Peyer's patch (tissue), 4 donors: ENCODE results near the gene GID8. TPM values are rescaled to one million over a fixed set of nuclear protein-coding genes. Genes with fewer than 3 reads are reported as not detected.

Experiments
- DNase-seq, 3 donors: peaks; one replicate each; pipeline ENCODE4 v3.0.0-alpha.2; 2017 to 2019
- H3K27ac ChIP-seq, 4 donors: fragments of 200-600 bp; sonication (generic); one replicate each; pipeline ENCODE4 v1.5.1; 2016 to 2019
- H3K27me3 ChIP-seq, 2 donors: fragments of 200-600 bp; sonication (generic); one replicate each; pipeline ENCODE4 v1.5.1; 2019
- H3K36me3 ChIP-seq, 3 donors: fragments of 200-600 bp; sonication (generic); one replicate each; pipeline ENCODE4 v1.5.1; 2016 to 2019
- H3K4me1 ChIP-seq, 4 donors: fragments of 200-600 bp; sonication (generic); one replicate each; pipeline ENCODE4 v1.5.1; 2016 to 2019
- H3K4me3 ChIP-seq, 4 donors: fragments of 200-600 bp; sonication (generic); 1 replicate in 3 of 4; 2 replicates in 1 of 4; pipeline ENCODE4 v1.5.1; 2016 to 2019; ENCODE audit warnings: mild to moderate bottlenecking in 1 of 4
- H3K9me3 ChIP-seq, 4 donors: fragments of 200-600 bp; sonication (generic); one replicate each; pipeline ENCODE4 v1.5.1; 2016 to 2019; ENCODE audit warnings: mild to moderate bottlenecking in 1 of 4
- POLR2A ChIP-seq, 2 donors: fragments of 450-650 bp; IDR thresholded peaks; one replicate each; pipeline ENCODE4 v1.5.1; 2017; ENCODE audit warnings: antibody characterized with exemption in 2 of 2, mild to moderate bottlenecking in 2 of 2, moderate library complexity in 2 of 2
- total RNA-seq, 4 donors: library from RNA; depleted of rRNA; stranded (reverse); fragments of >200 nt; gene quantifications; one replicate each; pipeline ENCODE4 v1.1.0, GENCODE V29; 2016
- TF ChIP-seq, protein P1 (sequence below), 6 experiments: fragments of 450-650 bp in 4 of 6; fragments of 200-600 bp in 2 of 6; sonication (generic) in 1 of 6; IDR thresholded peaks; one replicate each; pipeline ENCODE4 v1.5.1; 2017 to 2019; ENCODE audit warnings: antibody characterized with exemption in 6 of 6, mild to moderate bottlenecking in 3 of 6, moderate library complexity in 1 of 6

The GID8 gene
- total RNA-seq, 4 donors from 2014 or later, result 22.3 to 26.5 (median 24.0) TPM

DNA sequence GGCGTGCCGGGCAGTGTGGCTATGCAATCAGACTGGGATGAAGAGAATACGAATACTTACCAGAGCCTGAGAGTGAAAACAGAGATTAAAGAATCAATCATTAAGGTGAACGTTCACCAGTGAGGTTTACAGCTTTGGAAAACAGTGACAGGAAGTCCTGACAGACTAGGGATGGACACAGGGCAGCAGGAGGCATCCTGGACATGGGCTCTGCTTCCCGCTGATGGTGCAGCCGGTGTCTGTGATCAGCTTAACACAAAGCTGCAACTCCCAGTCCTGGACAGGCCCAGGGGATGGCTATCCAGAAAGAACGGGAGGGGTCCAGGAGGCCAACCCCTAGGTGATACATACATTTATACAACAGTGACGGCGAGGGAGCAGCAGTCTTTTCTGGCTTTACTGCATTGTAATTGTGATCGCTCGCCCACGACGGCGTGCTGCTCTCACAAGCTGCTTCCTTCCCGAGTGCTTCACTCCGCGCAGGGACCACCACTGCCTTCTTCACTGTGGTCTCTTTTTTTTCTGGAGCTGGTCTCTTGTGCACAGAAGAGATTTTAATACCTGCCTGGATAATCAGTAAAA lies 32.3 kb upstream of the GID8 start:
- no peak for DNase-seq
- peaks cover 0 to 85% (median 0%) of the 10 kb centered on the region in 3 donors for H3K36me3 ChIP-seq
- no peak overlapping the region for H3K27ac ChIP-seq
- no peaks in the 10 kb centered on the region for H3K27me3 ChIP-seq
- no peak overlapping the region for H3K4me3 ChIP-seq
- TF ChIP-seq POLR2A (IDR thresholded peaks at IDR 0.05), result no peak
- TF ChIP-seq, protein P1, sequence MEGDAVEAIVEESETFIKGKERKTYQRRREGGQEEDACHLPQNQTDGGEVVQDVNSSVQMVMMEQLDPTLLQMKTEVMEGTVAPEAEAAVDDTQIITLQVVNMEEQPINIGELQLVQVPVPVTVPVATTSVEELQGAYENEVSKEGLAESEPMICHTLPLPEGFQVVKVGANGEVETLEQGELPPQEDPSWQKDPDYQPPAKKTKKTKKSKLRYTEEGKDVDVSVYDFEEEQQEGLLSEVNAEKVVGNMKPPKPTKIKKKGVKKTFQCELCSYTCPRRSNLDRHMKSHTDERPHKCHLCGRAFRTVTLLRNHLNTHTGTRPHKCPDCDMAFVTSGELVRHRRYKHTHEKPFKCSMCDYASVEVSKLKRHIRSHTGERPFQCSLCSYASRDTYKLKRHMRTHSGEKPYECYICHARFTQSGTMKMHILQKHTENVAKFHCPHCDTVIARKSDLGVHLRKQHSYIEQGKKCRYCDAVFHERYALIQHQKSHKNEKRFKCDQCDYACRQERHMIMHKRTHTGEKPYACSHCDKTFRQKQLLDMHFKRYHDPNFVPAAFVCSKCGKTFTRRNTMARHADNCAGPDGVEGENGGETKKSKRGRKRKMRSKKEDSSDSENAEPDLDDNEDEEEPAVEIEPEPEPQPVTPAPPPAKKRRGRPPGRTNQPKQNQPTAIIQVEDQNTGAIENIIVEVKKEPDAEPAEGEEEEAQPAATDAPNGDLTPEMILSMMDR (IDR thresholded peaks at IDR 0.05), result no peak
- peaks cover 0 to 2% (median 0%) of the 10 kb centered on the region in 4 donors for H3K4me1 ChIP-seq
- H3K9me3 ChIP-seq, result no peaks in the 10 kb centered on the region

DNA sequence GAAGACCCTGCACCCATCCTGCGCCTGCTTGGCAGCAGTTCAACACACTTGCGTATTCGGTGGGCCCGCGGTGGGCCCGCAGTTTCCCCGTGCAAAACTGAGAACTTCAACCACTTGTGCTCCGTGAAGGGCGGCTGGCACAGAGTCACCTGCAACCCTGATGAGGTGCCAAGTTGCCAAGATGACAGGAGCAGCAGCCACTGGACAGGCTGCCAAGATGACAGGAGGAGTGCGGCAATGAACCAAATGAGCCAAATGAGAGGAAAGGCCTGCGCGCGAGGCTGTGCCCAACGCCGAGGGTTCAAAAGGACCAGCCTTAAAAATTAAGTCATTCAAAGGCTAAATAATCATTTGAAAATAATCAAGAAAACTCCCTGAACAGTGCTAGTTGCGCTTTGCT lies 31.7 kb upstream of the GID8 start:
- H3K36me3 ChIP-seq, result peaks cover 0 to 91% (median 0%) of the 10 kb centered on the region in 3 donors
- H3K4me1 ChIP-seq, result no peaks in the 10 kb centered on the region
- no peaks in the 10 kb centered on the region for H3K9me3 ChIP-seq
- TF ChIP-seq, protein P1 (IDR thresholded peaks at IDR 0.05), result no peak
- no peak for TF ChIP-seq POLR2A (IDR thresholded peaks at IDR 0.05)
- no peaks in the 10 kb centered on the region for H3K27me3 ChIP-seq
- H3K4me3 ChIP-seq, result no peak overlapping the region
- DNase-seq, result no peak
- no peak overlapping the region for H3K27ac ChIP-seq

DNA sequence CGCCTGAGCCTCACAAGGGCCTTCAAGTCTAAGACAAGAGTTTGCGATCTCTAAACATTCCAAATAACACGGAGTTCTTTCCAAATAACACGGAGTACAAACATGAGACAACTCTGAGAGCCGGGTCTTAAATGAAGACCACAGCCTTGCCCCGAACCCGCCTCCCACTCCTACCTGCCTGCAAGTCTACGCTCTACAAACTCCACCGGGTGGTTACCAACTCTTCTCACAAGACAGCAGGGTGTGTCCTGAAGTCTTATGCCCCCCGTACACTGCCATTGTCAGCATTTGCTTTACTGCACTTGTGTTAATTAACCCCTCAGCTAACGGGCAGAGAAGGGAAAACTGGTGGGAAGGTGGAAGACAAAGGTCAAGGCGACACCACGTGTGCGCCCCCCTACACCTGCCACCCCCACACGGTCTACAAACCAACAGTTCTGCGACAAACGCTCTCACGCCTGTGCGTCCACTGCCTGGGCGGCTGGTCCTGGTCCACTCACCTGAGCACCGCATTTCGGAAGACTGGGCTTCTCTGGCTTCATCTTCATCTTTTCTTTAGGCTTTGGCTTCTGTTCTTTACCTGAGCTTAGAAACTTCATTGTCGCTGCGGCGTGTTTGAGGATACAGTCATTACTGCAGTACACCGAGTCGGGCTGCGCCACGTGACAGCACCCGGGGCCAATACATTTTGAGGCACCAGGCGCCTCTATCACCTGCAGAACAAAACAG lies 31.1 kb upstream of the GID8 start:
- Histone ChIP-seq H3K27me3 (no peaks in the 10 kb centered on the region), H3K9me3 (no peaks in the 10 kb centered on the region), H3K4me1 (no peaks in the 10 kb centered on the region), H3K27ac (no peak overlapping the region), H3K36me3 (peaks cover 0 to 96% (median 0%) of the 10 kb centered on the region in 3 donors), H3K4me3 (no peak overlapping the region)
- DNase-seq, result no peak
- no peak for TF ChIP-seq POLR2A (IDR thresholded peaks at IDR 0.05)
- TF ChIP-seq, protein P1 (IDR thresholded peaks at IDR 0.05), result no peak

DNA sequence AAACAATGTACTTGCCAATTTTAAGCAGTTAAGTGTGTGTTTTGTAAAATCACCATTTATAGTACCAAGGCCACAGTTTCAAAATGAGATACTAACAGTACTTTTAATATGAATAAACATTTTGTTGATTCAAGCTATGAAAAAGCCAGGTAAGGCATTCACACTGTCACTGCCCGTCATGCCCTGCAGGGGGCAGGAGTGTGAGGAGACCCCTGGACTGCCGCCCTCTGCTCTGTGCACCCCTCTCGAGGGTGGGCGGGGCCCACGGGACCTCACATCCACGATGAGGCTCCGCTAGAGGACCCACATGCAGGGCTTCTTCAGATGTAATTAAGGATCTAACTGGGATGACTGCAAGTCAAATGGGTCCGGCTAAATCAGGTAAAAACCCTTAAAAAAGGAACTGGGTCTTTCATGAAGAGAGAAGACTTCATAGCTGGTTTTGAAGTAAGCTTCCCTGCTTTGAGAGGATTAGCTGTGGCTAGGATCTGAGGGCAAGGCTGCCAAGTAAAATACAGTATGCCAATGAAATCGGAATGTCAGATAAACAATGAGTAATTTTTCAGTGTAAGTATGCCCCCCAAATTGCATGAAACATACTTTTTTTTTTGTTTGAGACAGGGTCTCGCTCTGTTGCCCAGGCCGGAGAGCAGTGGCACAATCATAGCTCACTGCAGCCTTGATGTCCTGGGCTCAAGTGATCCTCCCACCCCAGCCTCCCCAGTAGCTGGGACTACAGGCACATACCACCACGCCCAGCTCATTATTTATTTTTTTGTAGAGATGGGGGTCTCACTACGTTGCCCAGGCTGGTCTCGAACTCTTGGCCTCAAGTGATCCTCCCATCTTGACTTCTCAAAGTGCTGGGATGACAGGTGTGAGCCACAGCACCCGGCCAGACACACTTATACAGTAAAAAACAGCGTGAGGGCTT lies 30.3 kb upstream of the GID8 start:
- no peak overlapping the region for H3K4me3 ChIP-seq
- H3K27ac ChIP-seq, result no peak overlapping the region
- no peak for DNase-seq
- no peaks in the 10 kb centered on the region for H3K9me3 ChIP-seq
- peaks cover 0 to 99% (median 0%) of the 10 kb centered on the region in 3 donors for H3K36me3 ChIP-seq
- H3K27me3 ChIP-seq, result no peaks in the 10 kb centered on the region
- no peak for TF ChIP-seq POLR2A (IDR thresholded peaks at IDR 0.05)
- TF ChIP-seq, protein P1 (IDR thresholded peaks at IDR 0.05), result peak in 5 of 6 experiments; percentile 18 to 38 (median 33)
- no peaks in the 10 kb centered on the region for H3K4me1 ChIP-seq

DNA sequence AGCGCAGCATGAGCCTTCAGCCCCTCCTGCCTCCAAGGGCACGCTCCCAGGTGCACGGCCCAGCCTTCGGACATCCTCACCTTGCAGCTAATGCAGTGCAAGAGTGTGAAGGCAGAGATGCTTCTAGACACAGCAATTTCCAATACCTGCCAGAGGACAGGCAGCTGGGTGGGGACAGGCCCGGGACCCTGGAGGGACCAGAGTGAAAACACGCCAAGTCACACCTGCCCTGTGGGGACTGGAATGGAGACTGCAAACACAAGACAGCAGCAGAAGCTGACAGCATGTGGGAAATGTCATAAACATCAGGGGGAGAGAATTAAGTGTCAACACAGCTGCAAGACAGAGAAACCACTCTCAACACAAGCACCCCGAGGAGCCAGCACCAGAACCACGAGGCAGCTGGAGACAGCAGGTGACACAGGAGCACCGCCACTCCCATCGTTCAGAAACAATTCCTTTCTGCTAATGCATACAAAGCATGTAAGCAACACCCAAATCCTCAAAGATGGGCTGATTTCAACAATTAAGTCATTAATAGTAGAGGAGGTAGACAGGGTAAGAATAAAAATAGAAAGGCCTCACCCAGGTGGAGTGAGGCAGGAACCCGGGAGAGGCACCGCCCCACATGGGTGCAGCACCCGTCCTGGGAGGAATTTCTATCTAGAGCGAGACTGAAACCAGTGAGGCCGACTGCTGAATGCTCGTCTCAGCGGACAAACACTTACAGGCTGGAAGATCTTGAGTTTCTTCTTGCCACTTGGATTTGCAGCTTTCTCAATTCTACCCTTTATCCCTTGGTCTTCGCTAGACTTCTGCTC lies 28.8 kb upstream of the GID8 start:
- H3K36me3 ChIP-seq, result peaks cover 0 to 91% (median 0%) of the 10 kb centered on the region in 3 donors
- H3K4me3 ChIP-seq, result no peak overlapping the region
- no peaks in the 10 kb centered on the region for H3K27me3 ChIP-seq
- no peaks in the 10 kb centered on the region for H3K9me3 ChIP-seq
- no peak overlapping the region for H3K27ac ChIP-seq
- H3K4me1 ChIP-seq, result peaks cover 0 to 7% (median 3%) of the 10 kb centered on the region in 4 donors
- TF ChIP-seq POLR2A (IDR thresholded peaks at IDR 0.05), result no peak
- TF ChIP-seq, protein P1 (IDR thresholded peaks at IDR 0.05), result no peak
- peak in 2 of 3 donors; percentile 22 to 39 for DNase-seq
